NCI-H82 treated with DMSO at 0.1 percent for 48 hours (cell line): ENCODE data around the gene CYP26A1.

ENCODE experiments used
- DNase-seq: peaks from one replicate; lab custom pipeline; 2025; ENCODE audit not compliant: unreplicated experiment; lab: John Stamatoyannopoulos, UW

Gene CYP26A1, protein sequence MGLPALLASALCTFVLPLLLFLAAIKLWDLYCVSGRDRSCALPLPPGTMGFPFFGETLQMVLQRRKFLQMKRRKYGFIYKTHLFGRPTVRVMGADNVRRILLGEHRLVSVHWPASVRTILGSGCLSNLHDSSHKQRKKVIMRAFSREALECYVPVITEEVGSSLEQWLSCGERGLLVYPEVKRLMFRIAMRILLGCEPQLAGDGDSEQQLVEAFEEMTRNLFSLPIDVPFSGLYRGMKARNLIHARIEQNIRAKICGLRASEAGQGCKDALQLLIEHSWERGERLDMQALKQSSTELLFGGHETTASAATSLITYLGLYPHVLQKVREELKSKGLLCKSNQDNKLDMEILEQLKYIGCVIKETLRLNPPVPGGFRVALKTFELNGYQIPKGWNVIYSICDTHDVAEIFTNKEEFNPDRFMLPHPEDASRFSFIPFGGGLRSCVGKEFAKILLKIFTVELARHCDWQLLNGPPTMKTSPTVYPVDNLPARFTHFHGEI

GRCh38 chr10:93073539-93074146 lies at the start of gene CYP26A1:
TSS of gene CYP26A1 (plus strand) at chr10:93073893. CDS start at chr10:93073935, 42 bp downstream.
- no peak for DNase-seq

DNA sequence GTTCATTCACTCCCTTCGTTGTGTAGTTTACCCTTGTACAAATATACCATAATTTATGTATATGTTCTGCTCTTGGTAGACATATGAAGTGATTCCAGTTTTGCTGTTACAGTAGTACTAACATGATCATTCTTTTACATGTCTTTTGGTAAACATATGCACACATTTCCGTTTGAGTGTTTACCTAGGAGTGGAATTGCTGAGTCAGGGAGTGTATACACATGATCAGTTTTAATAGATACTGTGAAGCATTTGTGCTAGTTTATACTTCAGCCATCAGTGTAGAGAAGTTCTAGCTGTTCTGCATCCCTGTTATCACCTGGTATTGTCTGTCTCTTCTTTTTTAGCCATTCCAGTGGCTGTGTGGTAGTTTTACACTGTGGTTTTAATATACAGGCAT lies 47.6 kb upstream of the CYP26A1 start:
- no peak for DNase-seq

DNA sequence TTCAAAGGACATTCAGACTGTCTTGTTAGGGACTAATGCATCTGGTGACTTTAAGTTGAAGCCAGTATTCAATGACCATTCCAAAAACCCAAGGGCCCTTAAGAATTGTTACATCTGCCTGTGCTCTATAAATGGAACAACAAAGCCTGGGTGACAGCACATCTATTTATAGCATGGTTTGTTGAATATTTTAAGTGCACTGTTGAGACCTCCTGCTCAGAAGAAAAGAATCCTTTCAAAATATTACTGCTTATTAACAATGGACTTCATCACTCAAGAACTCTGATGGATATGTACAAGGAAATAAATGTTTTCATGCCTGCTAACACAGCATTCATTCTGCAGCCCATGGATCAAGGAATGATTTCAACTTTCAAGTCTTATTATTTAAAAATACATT lies 46.2 kb upstream of the CYP26A1 start:
- no peak for DNase-seq

- no peak for DNase-seq
Observed at GRCh38 chr10:93028883-93029282, 44.8 kb upstream of the CYP26A1 start.

DNA sequence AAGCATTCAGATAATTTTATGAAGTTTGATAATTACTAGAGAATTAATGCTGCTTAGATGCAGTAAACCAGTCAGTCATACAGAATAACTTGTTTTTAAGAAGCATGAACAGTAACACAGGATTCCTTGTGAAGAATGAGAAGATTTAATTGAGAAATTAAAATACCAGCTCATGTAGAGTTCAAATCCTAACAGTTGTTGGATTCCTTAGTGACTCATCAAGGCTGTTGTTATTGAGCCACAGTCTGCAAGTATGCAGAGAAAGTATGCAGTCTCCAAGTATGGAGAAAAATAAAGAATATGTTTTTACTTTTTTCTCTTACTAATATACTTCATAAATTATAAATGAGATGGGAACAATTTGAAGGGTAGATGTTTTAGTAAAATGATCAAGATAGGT lies 43.3 kb upstream of the CYP26A1 start:
- no peak for DNase-seq

DNA sequence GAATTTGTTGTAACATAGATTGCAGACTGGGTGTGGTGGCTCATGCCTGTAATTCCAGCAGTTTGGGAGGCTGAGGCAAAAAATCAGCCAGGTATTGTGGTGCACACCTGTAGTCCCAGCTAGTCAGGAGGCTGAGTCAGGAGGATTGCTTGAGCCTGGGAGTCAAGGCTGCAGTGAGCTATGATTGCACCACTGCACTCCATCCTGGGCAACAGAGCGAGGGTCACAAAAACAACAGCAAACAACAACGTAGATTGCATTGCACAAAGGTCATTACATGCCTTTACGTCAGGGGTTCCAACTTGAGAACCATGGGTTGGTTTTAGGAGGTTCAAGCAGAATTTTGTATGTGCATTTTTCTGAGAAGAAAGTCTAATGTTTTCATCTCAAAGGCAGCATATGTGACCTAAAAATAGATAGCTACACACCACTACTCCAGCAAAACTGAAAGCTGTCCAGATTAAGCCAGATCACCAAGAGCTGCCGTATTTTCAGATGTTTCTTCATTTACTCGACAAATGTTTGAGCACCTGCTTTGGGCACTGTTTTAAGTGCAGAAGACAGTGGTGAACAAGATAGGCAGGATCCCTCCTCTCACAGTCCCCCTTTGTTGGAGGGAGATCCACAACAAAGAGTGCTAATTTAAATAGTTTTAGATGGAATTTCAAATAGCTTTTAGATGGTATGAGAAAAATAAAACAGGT lies 41.4 kb upstream of the CYP26A1 start:
- no peak for DNase-seq

DNA sequence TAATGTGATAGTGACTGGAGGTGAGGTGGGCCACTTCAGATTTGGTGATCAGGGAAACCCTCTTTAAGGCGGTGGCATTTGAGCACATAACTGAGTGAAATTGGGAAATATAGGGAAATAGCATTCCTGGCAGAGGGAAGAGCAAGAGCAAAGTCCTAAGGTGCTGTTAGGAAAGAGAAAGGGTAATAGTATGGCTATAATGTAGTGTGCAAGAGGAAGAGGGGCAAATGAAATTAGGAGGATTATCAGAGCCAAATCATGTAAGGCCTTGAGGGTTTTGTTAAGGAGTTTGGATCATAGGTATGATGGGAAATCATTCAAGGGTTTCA lies 40.9 kb upstream of the CYP26A1 start:
- no peak for DNase-seq

- DNase-seq = no peak
Observed at GRCh38 chr10:93034426-93034825, 39.3 kb upstream of the CYP26A1 start.

DNA sequence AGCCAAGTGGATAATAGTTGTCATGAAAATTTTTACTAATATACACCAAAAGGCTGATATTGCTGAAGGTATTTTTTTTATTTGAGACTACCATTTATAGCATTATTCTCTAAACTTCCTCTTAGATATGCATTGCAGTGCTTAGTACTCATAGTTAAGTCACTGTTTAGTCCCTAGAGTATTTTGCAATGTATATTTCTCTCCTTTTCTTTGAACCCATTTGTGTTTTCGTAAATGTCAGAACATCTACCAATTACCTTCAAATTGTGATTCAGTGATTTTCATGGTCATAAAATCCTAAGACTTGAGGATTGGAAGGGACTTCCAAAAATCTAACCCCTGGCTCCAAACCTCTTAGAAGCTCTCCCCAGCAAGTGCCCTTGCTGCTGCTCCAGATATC lies 34.6 kb upstream of the CYP26A1 start:
- DNase-seq = no peak

GRCh38 chr10:93039721-93040120 lies 34.0 kb upstream of the CYP26A1 start:
- DNase-seq = no peak

GRCh38 chr10:93054486-93054885 lies 19.2 kb upstream of the CYP26A1 start:
- DNase-seq = no peak

DNA sequence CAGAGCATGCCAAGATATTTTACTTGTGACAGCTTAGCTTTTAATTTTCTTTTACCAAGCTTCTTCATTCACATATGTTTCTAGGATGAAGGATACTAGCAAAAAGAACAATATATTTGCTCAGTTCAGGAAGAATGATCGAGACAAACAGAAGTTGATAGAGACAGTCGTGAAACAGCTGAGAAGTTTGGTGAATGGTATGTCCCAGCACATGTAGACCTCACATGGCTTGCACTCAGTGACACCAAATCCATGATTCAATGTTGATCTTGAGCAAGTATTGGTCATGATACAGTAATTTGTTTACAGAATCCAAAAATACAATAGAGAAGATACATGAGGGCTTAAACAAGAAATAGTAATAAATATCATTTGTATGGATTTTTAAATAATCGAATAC lies 15.6 kb upstream of the CYP26A1 start:
- DNase-seq = no peak

- DNase-seq = no peak
Observed at GRCh38 chr10:93059975-93060886, 13.5 kb upstream of the CYP26A1 start, which contains the start of gene CYP26C1. TSS of gene CYP26C1 (plus strand) at chr10:93060798. CDS start at chr10:93061264, 466 bp downstream.

DNA sequence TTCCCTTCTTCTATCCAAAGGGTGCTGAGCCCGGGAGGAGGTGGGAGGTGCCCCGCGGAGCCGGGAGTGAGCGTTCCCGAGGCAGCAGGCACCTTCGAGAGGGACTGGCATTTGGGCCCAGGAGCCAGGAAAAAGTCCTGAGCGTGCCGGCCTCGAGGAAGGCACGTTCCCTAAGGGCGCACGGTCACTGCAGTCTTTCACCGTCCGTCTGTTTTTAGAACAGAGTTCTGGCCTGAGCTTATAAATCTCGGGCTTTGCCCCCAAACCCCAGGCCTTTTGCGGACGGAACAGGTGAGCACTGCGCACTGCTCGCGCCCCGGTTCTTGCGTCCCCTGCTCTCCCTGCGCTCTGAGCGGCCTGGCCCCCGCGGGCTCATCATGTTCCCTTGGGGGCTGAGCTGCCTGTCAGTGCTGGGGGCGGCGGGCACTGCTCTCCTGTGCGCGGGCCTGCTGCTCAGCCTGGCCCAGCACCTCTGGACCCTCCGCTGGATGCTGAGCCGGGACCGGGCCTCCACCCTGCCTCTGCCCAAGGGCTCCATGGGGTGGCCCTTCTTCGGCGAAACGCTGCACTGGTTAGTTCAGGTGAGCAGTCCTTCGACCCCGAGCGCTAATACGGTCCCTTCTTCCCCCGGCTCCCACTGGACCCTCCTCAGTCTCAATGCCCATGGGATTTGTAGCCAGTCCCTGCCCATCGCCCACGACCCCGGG lies 12.7 kb upstream of the CYP26A1 start:
- no peak for DNase-seq

DNA sequence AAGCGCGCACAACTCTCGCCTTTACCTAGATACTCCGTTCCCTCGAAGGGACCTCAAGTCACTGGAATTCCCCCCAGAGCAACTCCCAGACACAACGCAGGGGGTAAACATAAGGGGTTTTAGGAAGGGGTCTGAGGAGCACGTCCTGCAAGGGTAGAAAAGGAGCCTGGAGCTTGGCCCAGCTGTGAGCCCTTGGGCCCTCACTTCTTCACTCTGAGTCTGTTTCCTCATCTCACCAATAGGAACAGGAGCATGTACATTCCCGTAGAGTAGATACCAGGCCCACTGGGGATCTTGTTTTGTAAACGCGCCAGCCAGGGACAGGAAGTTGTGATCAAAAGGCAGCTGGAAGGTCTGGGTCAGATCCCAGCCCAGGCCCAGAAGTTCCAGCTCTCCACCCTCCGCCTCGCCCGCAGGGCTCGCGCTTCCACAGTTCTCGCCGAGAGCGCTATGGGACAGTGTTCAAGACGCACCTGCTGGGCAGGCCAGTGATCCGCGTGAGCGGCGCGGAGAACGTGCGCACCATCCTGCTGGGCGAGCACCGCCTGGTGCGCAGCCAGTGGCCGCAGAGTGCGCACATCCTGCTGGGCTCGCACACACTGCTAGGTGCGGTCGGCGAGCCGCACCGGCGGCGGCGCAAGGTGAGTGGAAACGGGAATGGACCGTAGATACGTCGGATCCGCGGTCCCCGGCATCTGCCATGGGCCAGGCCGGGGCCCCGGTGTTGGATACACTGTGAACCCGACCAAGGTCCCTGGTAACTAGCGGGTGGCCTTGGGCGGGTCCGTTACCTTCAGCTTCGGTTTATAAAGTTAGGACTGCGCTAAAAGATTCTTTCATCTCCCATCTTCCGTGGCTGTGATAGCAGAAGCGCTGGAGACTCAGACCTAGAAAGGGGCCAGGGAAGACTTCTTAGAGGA lies 11.8 kb upstream of the CYP26A1 start:
- no peak for DNase-seq

GRCh38 chr10:93062514-93063143 lies 11.1 kb upstream of the CYP26A1 start:
- DNase-seq = no peak

DNA sequence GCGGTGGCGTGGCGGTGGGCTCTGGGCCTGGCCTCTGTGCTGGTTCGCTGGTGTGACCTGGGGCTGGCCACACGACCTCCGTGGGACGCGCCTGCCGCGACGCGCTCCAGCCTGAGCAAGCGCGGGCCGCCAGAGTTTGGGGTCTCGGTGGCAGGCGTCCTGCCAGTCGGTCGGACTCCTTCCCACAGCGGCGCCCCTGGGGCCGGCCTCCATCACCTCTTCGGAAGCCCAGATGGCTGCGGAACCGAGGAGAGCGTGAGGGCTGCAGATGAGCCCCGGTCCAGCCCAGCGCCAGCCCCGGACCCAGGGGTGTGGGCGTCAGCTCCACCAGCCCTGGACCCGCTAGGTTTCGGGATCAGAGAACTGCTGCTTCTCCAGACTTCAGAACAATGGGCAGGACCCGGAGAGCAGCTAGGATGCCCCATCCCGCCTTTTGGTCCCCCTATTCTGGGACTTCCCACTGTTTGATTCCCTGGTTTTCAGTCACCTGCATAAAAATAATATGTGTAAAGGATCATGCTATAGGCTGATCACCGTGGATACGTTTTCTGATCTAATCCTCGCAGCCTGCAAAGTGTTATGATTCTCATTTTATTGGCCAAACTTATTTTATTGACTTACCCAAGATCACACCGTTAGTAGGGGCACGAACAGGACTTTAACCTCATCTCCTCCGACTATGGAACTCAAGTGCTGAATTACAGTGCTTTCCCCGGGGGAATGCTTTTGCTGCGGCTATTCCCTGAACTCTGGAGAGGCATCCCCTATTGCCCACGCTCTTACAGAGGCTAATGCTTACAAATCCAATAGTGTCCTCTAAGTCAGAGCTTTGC lies 10.3 kb upstream of the CYP26A1 start:
- no peak for DNase-seq
